ENCODE measurements around the gene APOBEC3B. TPM values are rescaled to one million over a fixed set of nuclear protein-coding genes. Genes with fewer than 3 reads are reported as not detected.

The APOBEC3B gene
- total and polyA plus RNA-seq, 2 donors (not counting 3 experiments of a cell fraction or from before 2014, with no cell fraction given): 10.3 to 19.9 TPM

DNA sequence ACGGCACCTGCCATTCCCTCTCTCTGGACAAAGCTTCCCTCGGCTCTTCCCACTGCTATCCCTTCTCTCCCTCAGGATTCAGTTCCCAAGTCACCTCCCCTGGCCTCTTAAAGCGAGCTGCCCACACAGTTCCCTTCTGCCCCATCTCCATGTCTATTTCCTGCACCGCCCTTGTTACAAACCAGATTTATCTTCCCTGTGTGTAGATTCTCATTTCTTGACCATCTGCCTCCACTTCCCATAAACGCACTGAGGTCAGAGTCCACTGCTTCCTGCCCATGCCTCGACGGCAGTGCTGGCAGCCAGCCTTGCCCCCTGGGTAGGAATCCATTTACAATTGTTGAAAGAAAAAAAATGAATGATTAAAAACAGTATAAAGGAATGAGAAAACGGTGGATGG lies 11.6 kb upstream of the APOBEC3B start:
- peaks cover 0 to 2% of the 10 kb centered on the region in 2 experiments for H3K27me3 ChIP-seq (ENCODE audit: control insufficient read depth in 2 of 2, insufficient read depth in 2 of 2, low read length in 2 of 2)
- no peak for DNase-seq (ENCODE audit: low read depth, low spot score)
- H3K4me3 ChIP-seq (replicated peaks in 1 of 3; ENCODE audit: insufficient read depth in 1 of 3, low read depth in 1 of 3, low read length in 3 of 3): no peak overlapping the region
- H3K27ac ChIP-seq (ENCODE audit: insufficient read depth, low read depth, low read length): no peak overlapping the region
- FAIRE-seq: no peak
- no TSS peak for BruUV-seq (replicated peaks)
- intact Hi-C loops (cut with micrococcal nuclease) (no loop called here), dilution Hi-C loops (cut with MboI; ENCODE audit: extremely low pct_ligation_motif_present, low sequenced_read_pairs) (no loop called here)
- POLR2A ChIA-PET: no interaction called here
- no peaks in the 10 kb centered on the region for H3K36me3 ChIP-seq (ENCODE audit: control insufficient read depth in 2 of 2, extremely low read depth in 1 of 2, insufficient read depth in 2 of 2, low read length in 2 of 2)
- no peak overlapping the region for H2AFZ ChIP-seq (ENCODE audit: low read depth, low read length)
- no peaks in the 10 kb centered on the region for H3K79me2 ChIP-seq (ENCODE audit: control insufficient read depth, insufficient read depth, low read length)
- no peaks in the 10 kb centered on the region for H3K4me1 ChIP-seq (ENCODE audit: control insufficient read depth, extremely low read depth, insufficient read depth, low read length)
- TF ChIP-seq, protein P1, sequence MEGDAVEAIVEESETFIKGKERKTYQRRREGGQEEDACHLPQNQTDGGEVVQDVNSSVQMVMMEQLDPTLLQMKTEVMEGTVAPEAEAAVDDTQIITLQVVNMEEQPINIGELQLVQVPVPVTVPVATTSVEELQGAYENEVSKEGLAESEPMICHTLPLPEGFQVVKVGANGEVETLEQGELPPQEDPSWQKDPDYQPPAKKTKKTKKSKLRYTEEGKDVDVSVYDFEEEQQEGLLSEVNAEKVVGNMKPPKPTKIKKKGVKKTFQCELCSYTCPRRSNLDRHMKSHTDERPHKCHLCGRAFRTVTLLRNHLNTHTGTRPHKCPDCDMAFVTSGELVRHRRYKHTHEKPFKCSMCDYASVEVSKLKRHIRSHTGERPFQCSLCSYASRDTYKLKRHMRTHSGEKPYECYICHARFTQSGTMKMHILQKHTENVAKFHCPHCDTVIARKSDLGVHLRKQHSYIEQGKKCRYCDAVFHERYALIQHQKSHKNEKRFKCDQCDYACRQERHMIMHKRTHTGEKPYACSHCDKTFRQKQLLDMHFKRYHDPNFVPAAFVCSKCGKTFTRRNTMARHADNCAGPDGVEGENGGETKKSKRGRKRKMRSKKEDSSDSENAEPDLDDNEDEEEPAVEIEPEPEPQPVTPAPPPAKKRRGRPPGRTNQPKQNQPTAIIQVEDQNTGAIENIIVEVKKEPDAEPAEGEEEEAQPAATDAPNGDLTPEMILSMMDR (IDR thresholded peaks at IDR 0.05; ENCODE audit: extremely low read depth in 1 of 2, insufficient read depth in 1 of 2, low read depth in 1 of 2, low read length in 2 of 2): no peak
- TF ChIP-seq EZH2 (IDR thresholded peaks at IDR 0.05; ENCODE audit: borderline replicate concordance, low read depth, low read length, severe bottlenecking) (no peak), MYC (IDR thresholded peaks at IDR 0.05; ENCODE audit: low read depth, low read length) (no peak), MAX (IDR thresholded peaks at IDR 0.05; ENCODE audit: insufficient read depth, insufficient read length) (no peak)
- no peak overlapping the region for H3K4me2 ChIP-seq (ENCODE audit: insufficient read depth, low read length)
- H3K9me1 ChIP-seq (replicated peaks; ENCODE audit: control insufficient read depth, extremely low read depth, insufficient read depth, low read length): no peaks in the 10 kb centered on the region
- no peak overlapping the region for H3K9ac ChIP-seq (replicated peaks; ENCODE audit: extremely low read depth, insufficient read depth, low read length)
- no peaks in the 10 kb centered on the region for H3K9me3 ChIP-seq (replicated peaks; ENCODE audit: control insufficient read depth, insufficient read depth, low read length)
- H4K20me1 ChIP-seq (replicated peaks; ENCODE audit: control insufficient read depth, extremely low read depth, insufficient read depth, low read length): no peaks in the 10 kb centered on the region
- CTCF ChIA-PET: interaction anchor here (0.9 to 7.6 kb wide), 8 partner anchors 33 to 201 kb away, joined by 4 to 45 read pairs (median 6); partner anchors contain the start of gene CBX6

DNA sequence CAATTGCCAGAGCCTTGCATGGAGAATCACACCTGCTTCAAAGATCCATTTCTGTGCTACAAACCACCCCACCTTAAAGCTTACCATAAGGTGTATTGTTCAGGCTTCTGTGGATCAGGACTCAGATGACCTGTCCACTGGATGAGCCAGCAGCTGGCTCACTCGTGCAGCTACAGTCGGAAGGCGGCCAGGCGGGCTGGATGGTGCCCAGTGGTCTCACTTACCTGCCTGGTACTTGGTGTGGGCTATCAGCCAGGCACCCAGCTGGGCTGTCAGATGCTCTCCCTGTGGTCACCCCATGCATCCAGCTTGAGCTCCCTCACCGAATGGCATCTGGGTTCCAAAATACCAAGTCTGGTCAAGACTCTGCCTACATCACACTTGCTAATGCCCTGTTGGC lies 10.9 kb upstream of the APOBEC3B start:
- ChIA-PET CTCF (interaction anchor here (0.9 to 7.6 kb wide), 8 partner anchors 32 to 202 kb away, joined by 3 to 45 read pairs (median 6); partner anchors contain the start of gene CBX6), POLR2A (no interaction called here)
- Histone ChIP-seq H3K27ac (ENCODE audit: insufficient read depth, low read depth, low read length) (no peak overlapping the region), H3K36me3 (ENCODE audit: control insufficient read depth in 2 of 2, extremely low read depth in 1 of 2, insufficient read depth in 2 of 2, low read length in 2 of 2) (no peaks in the 10 kb centered on the region), H2AFZ (ENCODE audit: low read depth, low read length) (no peak overlapping the region), H3K4me1 (ENCODE audit: control insufficient read depth, extremely low read depth, insufficient read depth, low read length) (no peaks in the 10 kb centered on the region), H3K9ac (replicated peaks; ENCODE audit: extremely low read depth, insufficient read depth, low read length) (no peak overlapping the region), H3K79me2 (ENCODE audit: control insufficient read depth, insufficient read depth, low read length) (no peaks in the 10 kb centered on the region), H3K4me3 (replicated peaks in 1 of 3; ENCODE audit: insufficient read depth in 1 of 3, low read depth in 1 of 3, low read length in 3 of 3) (no peak overlapping the region), H3K9me1 (replicated peaks; ENCODE audit: control insufficient read depth, extremely low read depth, insufficient read depth, low read length) (no peaks in the 10 kb centered on the region), H3K4me2 (ENCODE audit: insufficient read depth, low read length) (no peak overlapping the region), H3K9me3 (replicated peaks; ENCODE audit: control insufficient read depth, insufficient read depth, low read length) (no peaks in the 10 kb centered on the region), H3K27me3 (ENCODE audit: control insufficient read depth in 2 of 2, insufficient read depth in 2 of 2, low read length in 2 of 2) (peaks cover 0 to 2% of the 10 kb centered on the region in 2 experiments), H4K20me1 (replicated peaks; ENCODE audit: control insufficient read depth, extremely low read depth, insufficient read depth, low read length) (no peaks in the 10 kb centered on the region)
- TF ChIP-seq EZH2 (IDR thresholded peaks at IDR 0.05; ENCODE audit: borderline replicate concordance, low read depth, low read length, severe bottlenecking): no peak
- TF ChIP-seq MAX (IDR thresholded peaks at IDR 0.05; ENCODE audit: insufficient read depth, insufficient read length): no peak
- no peak for TF ChIP-seq MYC (IDR thresholded peaks at IDR 0.05; ENCODE audit: low read depth, low read length)
- no peak for TF ChIP-seq FOS (IDR thresholded peaks at IDR 0.05; ENCODE audit: borderline replicate concordance, insufficient read depth, low read length)
- TF ChIP-seq POLR2AphosphoS5 (IDR thresholded peaks at IDR 0.05; ENCODE audit: insufficient read depth, low read depth, low read length): no peak
- no peak for TF ChIP-seq POLR2A (IDR thresholded peaks at IDR 0.05; ENCODE audit: low read depth, low read length)
- TF ChIP-seq, protein P1 (IDR thresholded peaks at IDR 0.05; ENCODE audit: extremely low read depth in 1 of 2, insufficient read depth in 1 of 2, low read depth in 1 of 2, low read length in 2 of 2): no peak
- TF ChIP-seq GATA2 (IDR thresholded peaks at IDR 0.05; ENCODE audit: insufficient read depth, insufficient read length, low read depth, low read length): no peak
- TF ChIP-seq JUN (IDR thresholded peaks at IDR 0.05; ENCODE audit: borderline replicate concordance, insufficient read depth, insufficient read length, low read depth): no peak
- dilution Hi-C loops (cut with MboI; ENCODE audit: extremely low pct_ligation_motif_present, low sequenced_read_pairs): no loop called here
- no peak for DNase-seq (ENCODE audit: low read depth, low spot score)
- intact Hi-C loops (cut with micrococcal nuclease): no loop called here
- no TSS peak for BruUV-seq (replicated peaks)
- FAIRE-seq: no peak
